Endodermal cell (in vitro differentiated cells): ENCODE measurements around the gene UBL4B. TPM values are rescaled to one million over a fixed set of nuclear protein-coding genes. Genes with fewer than 3 reads are reported as not detected.

Source experiments
- DNase-seq: peaks from one replicate; pipeline ENCODE4 v3.0.0-alpha.2; 2017
- H3K27ac ChIP-seq: 2 replicates; pipeline ENCODE4 v1.5.1; 2013; ENCODE audit warnings: mild to moderate bottlenecking, low read depth, low read length, moderate library complexity
- H3K27me3 ChIP-seq: 2 replicates; pipeline ENCODE4 v1.6.1; 2013; ENCODE audit warnings: mild to moderate bottlenecking, low read length, moderate library complexity; ENCODE audit not compliant: insufficient read depth, control insufficient read depth, poor library complexity, severe bottlenecking
- H3K36me3 ChIP-seq: 2 replicates; pipeline ENCODE4 v1.7.0; 2013; ENCODE audit warnings: mild to moderate bottlenecking, low read length, moderate library complexity; ENCODE audit not compliant: control insufficient read depth, insufficient read depth
- H3K4me1 ChIP-seq: one replicate; pipeline ENCODE4 v1.7.0; 2013; ENCODE audit warnings: low read length; ENCODE audit not compliant: control insufficient read depth, insufficient read depth
- H3K4me3 ChIP-seq: 2 replicates; pipeline ENCODE4 v1.5.1; 2013; ENCODE audit warnings: mild to moderate bottlenecking, low read length, moderate library complexity
- H3K9ac ChIP-seq: 2 replicates; pipeline ENCODE4 v1.6.1; 2013; ENCODE audit warnings: mild to moderate bottlenecking, low read length, moderate library complexity; ENCODE audit not compliant: poor library complexity, severe bottlenecking; ENCODE audit errors: extremely low read depth
- H3K9me3 ChIP-seq: 2 replicates; pipeline ENCODE4 v1.6.1; 2013; ENCODE audit warnings: mild to moderate bottlenecking, low read length, moderate library complexity; ENCODE audit not compliant: control insufficient read depth
- H3K27ac Mint-ChIP-seq: 2 replicates; pipeline ENCODE4 v1.8.0; 2020; ENCODE audit warnings: mixed read lengths
- H3K27me3 Mint-ChIP-seq: 2 replicates; pipeline ENCODE4 v1.8.0; 2021; ENCODE audit warnings: mild to moderate bottlenecking, mixed read lengths; ENCODE audit not compliant: insufficient read depth
- H3K36me3 Mint-ChIP-seq: 2 replicates; pipeline ENCODE4 v1.8.0; 2020; ENCODE audit warnings: low read depth, mixed read lengths
- H3K4me1 Mint-ChIP-seq: 2 replicates; pipeline ENCODE4 v1.8.0; 2020; ENCODE audit warnings: mixed read lengths
- H3K4me3 Mint-ChIP-seq: 2 replicates; pipeline ENCODE4 v1.8.0; 2020; ENCODE audit warnings: mild to moderate bottlenecking, moderate library complexity, mixed read lengths
- H3K9me3 Mint-ChIP-seq: 2 replicates; pipeline ENCODE4 v1.8.0; 2020; ENCODE audit warnings: mild to moderate bottlenecking, mixed read lengths
- WGBS, 2 experiments: methylation state at CpG; one replicate each; pipeline versions ENCODE4 v1.1.5 to v1.1.7; 2013; ENCODE audit warnings: missing lambda C conversion rate in 2 of 2, mixed read lengths in 1 of 2; ENCODE audit not compliant: insufficient coverage in 1 of 2, insufficient read length in 1 of 2; 5-methylcytosine and 5-hydroxymethylcytosine counted together
- total RNA-seq, 2 donors: library from RNA; stranded (reverse); fragmentation: NEBNext Ultra II Directional in 1 of 2; extraction: Animal tissue kit (Norgen Biotek cat#: 25700) in 1 of 2; gene quantifications; 2 replicates in 1 of 2; 3 replicates in 1 of 2; pipeline ENCODE4 v1.2.1, GENCODE V29; 2021
- TF ChIP-seq, protein P1 (sequence below): fragments of 200-600 bp; sonication (generic); conservative IDR thresholded peaks from 2 replicates; pipeline ENCODE4 v1.5.0; 2021; ENCODE audit warnings: antibody characterized with exemption, mild to moderate bottlenecking

Gene UBL4B
- total RNA-seq, 2 donors from 2014 or later, result not detected

GRCh38 chr1:110148961-110149360, 36.7 kb downstream of the UBL4B start:
- H3K4me3 Mint-ChIP-seq, result no peak overlapping the region

GRCh38 chr1:110150330-110151174, 38.3 kb downstream of the UBL4B start, which contains the start of gene SLC6A17:
Gene SLC6A17 (plus strand): TSS chr1:110150494. CDS start chr1:110166930, 16,436 bp downstream.
- peak within 1 kb of the TSS; percentile 65 for H3K4me3 ChIP-seq
- H3K27ac ChIP-seq, result no peak within 1 kb of the TSS
- peaks cover 100% of the 10 kb centered on the region for H3K27me3 ChIP-seq
- no peak within 1 kb of the TSS for H3K27ac Mint-ChIP-seq
- H3K36me3 ChIP-seq, result no peaks in the 10 kb centered on the region
- DNase-seq, result peak; percentile 82
- H3K4me1 Mint-ChIP-seq, result no peaks in the 10 kb centered on the region
- TF ChIP-seq, protein P1, sequence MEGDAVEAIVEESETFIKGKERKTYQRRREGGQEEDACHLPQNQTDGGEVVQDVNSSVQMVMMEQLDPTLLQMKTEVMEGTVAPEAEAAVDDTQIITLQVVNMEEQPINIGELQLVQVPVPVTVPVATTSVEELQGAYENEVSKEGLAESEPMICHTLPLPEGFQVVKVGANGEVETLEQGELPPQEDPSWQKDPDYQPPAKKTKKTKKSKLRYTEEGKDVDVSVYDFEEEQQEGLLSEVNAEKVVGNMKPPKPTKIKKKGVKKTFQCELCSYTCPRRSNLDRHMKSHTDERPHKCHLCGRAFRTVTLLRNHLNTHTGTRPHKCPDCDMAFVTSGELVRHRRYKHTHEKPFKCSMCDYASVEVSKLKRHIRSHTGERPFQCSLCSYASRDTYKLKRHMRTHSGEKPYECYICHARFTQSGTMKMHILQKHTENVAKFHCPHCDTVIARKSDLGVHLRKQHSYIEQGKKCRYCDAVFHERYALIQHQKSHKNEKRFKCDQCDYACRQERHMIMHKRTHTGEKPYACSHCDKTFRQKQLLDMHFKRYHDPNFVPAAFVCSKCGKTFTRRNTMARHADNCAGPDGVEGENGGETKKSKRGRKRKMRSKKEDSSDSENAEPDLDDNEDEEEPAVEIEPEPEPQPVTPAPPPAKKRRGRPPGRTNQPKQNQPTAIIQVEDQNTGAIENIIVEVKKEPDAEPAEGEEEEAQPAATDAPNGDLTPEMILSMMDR, result peak; percentile 65
- H3K4me3 Mint-ChIP-seq, result peak within 1 kb of the TSS; percentile 31
- no peaks in the 10 kb centered on the region for H3K9me3 ChIP-seq
- no peak within 1 kb of the TSS for H3K9ac ChIP-seq
- H3K27me3 Mint-ChIP-seq, result peaks cover 48% of the 10 kb centered on the region
- no peaks in the 10 kb centered on the region for H3K36me3 Mint-ChIP-seq
- WGBS, 2 experiments, result 1% methylated on average over 38 to 104 of the region's 104 CpGs
- no peaks in the 10 kb centered on the region for H3K4me1 ChIP-seq
- H3K9me3 Mint-ChIP-seq, result no peaks in the 10 kb centered on the region

More at GRCh38 chr1:110148961-110149360, 36.7 kb downstream of the UBL4B start:
- no peaks in the 10 kb centered on the region for H3K36me3 ChIP-seq
- peaks cover 100% of the 10 kb centered on the region for H3K27me3 ChIP-seq
- no peaks in the 10 kb centered on the region for H3K9me3 ChIP-seq
- H3K27me3 Mint-ChIP-seq, result peaks cover 32% of the 10 kb centered on the region
- no peak overlapping the region for H3K9ac ChIP-seq
- H3K9me3 Mint-ChIP-seq, result no peaks in the 10 kb centered on the region
- no peak overlapping the region for H3K4me3 ChIP-seq
- H3K4me1 Mint-ChIP-seq, result peaks cover 5% of the 10 kb centered on the region
- TF ChIP-seq, protein P1, result peak; percentile 79
- no peaks in the 10 kb centered on the region for H3K4me1 ChIP-seq
- WGBS, 2 experiments, result 60 to 63% methylated on average over 4 of the region's 4 CpGs
- no peak overlapping the region for H3K27ac Mint-ChIP-seq
- DNase-seq, result no peak
- no peaks in the 10 kb centered on the region for H3K36me3 Mint-ChIP-seq
- no peak overlapping the region for H3K27ac ChIP-seq

DNA sequence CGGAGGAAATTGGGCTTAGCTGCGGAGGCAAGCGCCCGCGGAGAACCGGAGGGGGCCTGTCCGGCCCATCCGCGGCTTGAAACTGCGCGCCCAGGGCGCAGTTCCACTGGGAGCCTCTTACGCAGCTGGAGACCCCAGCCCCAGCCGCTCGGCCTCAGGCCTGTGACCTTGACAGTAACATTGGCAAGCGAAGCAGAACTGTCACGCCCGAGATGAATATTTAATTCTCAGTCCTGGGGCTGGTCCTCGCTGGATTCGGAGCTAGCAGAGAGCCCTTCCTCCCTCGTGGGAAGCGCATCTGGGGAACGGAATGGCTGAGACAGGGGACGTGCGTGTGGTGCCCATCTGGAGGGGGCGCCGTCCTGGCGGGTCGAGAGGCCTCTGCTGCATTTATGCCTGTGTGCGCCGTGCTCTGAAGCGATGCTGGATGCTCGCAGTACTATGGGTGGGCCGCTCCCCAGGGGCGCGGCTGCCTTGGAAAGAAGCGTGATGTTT, 39.0 kb downstream of the UBL4B start:
- H3K4me3 Mint-ChIP-seq, result peak overlapping the region; percentile 31
- TF ChIP-seq, protein P1, result no peak
- H3K9me3 Mint-ChIP-seq, result no peaks in the 10 kb centered on the region
- WGBS, 2 experiments, result 21 to 22% methylated on average over 32 to 37 of the region's 37 CpGs
- H3K27ac Mint-ChIP-seq, result no peak overlapping the region
- H3K27me3 Mint-ChIP-seq, result peaks cover 55% of the 10 kb centered on the region
- Histone ChIP-seq H3K4me1 (no peaks in the 10 kb centered on the region), H3K9ac (no peak overlapping the region), H3K9me3 (no peaks in the 10 kb centered on the region), H3K27ac (no peak overlapping the region), H3K27me3 (peaks cover 100% of the 10 kb centered on the region), H3K4me3 (peak overlapping the region; percentile 65), H3K36me3 (no peaks in the 10 kb centered on the region)
- no peaks in the 10 kb centered on the region for H3K4me1 Mint-ChIP-seq
- DNase-seq, result no peak
- H3K36me3 Mint-ChIP-seq, result no peaks in the 10 kb centered on the region
